GM13977 (cell line): ENCODE results near the gene FAM177A1.
"Not testable (repeated sequence)": the region's sequence is repeated elsewhere in the genome, so short reads cannot be mapped to it uniquely, and the experiment has no call there.

Experiments used
- DNase-seq: peaks from one replicate; pipeline ENCODE4 v3.0.0; 2012; ENCODE audit warnings: low spot score
- in situ Hi-C: fragments of 300-500 bp; cut with MboI; formaldehyde crosslinking; loops from one replicate; pipeline ENCODE4 v1.12.0; 2022; ENCODE audit warnings: low sequenced_read_pairs, low pct_unique_long_range_greater_than_20kb, mixed read lengths, inconsistent platforms; ENCODE audit not compliant: unreplicated experiment
- TF ChIP-seq, protein P1 (sequence below): IDR thresholded peaks from 2 replicates; pipeline ENCODE4 v1.5.1; 2012; ENCODE audit warnings: mild to moderate bottlenecking, control low read depth; ENCODE audit not compliant: insufficient read depth; ENCODE audit errors: extremely low read depth, missing control alignments

The FAM177A1 gene

DNA sequence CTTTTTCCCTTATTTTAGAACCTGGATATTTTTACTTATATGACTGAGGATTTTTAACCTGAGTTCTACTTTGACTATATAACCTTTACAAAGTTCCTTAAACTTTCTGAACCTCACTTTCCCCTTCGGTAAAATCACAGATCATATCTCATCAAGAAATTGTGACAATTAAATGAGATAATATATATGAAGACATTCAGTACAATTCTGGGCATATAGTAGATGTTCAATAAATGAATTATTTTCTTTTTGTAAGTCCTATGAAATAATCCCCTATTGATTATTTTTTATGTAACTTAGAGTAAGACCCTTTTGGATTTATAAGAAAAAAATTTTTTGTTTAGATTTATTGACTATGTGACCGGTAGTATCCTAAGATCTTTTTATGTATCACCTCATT, 17.6 kb upstream of the FAM177A1 start:
- no peak for DNase-seq
- TF ChIP-seq, protein P1, sequence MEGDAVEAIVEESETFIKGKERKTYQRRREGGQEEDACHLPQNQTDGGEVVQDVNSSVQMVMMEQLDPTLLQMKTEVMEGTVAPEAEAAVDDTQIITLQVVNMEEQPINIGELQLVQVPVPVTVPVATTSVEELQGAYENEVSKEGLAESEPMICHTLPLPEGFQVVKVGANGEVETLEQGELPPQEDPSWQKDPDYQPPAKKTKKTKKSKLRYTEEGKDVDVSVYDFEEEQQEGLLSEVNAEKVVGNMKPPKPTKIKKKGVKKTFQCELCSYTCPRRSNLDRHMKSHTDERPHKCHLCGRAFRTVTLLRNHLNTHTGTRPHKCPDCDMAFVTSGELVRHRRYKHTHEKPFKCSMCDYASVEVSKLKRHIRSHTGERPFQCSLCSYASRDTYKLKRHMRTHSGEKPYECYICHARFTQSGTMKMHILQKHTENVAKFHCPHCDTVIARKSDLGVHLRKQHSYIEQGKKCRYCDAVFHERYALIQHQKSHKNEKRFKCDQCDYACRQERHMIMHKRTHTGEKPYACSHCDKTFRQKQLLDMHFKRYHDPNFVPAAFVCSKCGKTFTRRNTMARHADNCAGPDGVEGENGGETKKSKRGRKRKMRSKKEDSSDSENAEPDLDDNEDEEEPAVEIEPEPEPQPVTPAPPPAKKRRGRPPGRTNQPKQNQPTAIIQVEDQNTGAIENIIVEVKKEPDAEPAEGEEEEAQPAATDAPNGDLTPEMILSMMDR = no peak
- in situ Hi-C loops = no loop called here

DNA sequence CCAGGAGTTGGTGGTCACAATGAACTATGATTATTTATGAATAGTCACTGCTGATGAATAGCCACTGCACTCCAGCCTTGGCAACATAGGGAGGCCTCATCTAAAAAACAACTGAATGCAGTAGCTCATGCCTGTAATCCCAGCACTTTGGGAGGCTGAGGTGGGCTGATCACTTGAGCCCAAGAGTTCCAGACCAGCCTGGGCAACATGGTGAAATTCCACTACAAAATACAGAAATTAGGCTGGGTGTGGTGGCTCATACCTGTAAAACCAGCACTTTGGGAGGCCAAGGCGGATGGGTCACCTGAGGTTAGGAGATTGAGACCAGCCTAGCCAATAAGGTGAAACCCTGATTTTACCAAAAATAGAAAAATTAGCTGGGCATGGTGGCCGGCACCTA, 13.5 kb upstream of the FAM177A1 start:
- DNase-seq = no peak
- in situ Hi-C loops = no loop called here
- TF ChIP-seq, protein P1 = no peak

DNA sequence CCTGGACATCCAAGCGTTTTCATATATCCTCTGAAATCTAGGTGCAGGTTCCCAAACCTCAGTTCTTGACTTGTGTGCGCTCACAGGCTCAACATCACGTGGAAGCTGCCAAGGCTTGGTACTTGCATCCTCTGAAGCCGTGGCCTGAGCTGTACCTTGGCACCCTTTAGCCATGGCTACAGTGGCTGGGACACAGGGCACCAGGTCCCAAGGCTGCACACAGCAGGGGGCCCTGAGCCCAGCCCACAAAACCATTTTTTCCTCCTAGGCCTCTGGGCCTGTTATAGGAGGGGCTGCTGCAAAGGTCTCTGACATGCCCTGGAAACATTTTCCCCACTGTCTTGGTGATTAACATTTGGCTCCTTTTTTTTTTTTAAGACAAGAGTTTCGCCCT, 11.6 kb upstream of the FAM177A1 start:
- no peak for DNase-seq
- in situ Hi-C loops = no loop called here
- TF ChIP-seq, protein P1 = no peak

DNA sequence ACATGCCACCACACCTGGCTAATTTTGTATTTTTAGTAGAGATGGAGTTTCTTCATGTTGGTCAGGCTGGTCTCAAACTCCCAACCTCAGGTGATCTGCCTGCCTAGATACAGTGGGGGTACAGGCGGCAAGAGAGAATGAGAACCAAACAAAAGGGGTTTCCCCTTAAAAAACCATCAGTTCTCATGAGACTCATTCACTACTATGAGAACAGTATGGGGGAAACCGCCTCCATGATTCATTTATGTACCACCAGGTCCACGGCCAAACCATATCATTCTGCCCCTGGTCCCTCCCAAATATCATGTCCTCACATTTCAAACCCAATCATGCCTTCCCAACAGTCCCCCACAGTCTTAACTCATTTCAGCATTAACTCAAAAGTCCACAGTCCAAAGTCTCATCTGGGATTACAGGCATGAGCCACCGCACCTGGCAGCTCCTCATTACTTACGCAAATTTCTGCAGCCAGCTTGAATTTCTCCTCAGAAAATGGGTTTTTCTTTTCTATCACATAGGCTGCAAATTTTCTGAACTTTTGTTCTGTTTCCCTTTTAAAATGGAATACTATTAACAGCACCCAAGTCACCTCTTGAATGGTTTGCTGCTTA, 11.0 kb upstream of the FAM177A1 start:
- in situ Hi-C loops, DNase-seq: not testable (repeated sequence)

DNA sequence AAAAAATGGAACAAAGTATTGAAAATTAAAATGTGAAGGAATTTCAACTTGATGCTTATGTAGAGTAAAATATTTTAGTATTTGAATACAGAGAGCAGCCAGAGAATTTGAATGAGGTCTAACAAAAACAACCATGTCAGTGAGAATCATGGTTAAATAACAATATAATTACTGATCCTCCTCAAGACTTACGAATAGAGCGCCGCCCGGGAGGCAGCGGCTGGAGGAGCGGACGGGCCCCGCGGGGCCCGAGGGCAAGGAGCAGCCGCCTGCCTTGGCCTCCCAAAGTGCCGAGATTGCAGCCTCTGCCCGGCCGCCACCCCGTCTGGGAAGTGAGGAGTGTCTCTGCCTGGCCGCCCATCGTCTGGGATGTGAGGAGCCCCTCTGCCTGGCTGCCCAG, 7.8 kb upstream of the FAM177A1 start:
- DNase-seq, in situ Hi-C loops: not testable (repeated sequence)

DNA sequence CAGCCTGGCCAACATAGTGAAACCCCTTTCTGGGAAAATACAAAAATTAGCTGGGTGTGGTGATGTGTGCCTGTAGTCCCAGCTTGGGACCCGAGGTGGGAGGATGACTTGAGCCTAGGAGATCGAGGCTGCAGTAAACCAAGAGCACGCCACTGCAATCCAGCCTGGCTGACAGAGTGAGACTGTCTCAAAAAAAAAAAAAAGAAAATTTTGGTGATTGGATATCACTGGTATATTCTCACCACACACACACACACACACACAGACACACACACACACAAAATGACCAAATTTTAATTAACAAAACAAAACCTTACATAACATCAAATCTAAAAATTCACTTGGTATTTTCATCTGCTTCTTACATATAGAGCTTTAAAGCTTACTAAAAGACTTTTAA, 3.4 kb upstream of the FAM177A1 start:
- TF ChIP-seq, protein P1 = no peak
- in situ Hi-C loops = no loop called here
- no peak for DNase-seq

DNA sequence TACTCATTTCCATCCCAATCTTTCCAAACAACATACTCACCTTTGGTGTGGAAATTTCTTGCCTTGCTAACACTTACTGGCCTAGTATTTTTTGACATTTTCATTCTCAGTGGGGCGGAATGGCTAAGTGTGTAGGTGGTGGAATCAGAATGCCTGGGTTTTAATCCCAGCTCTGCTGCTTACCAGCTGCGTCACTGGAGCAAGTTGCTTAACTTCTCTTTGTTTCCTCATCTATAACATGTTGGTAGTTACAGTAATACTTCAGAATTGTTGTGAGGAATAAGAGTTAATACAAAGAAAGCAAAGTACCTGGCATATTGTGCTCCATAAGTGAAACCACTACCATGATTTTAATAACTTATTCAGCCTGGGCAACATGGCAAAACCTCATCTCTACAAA, 3.0 kb upstream of the FAM177A1 start:
- in situ Hi-C loops = no loop called here
- TF ChIP-seq, protein P1 = no peak

More for the DNA sequence above, 3.0 kb upstream of the FAM177A1 start:
- no peak for DNase-seq
